ENCODE results near the gene RFX1. TPM values are rescaled to one million over a fixed set of nuclear protein-coding genes. Genes with fewer than 3 reads are reported as not detected.

The RFX1 gene
- total RNA-seq, 4 donors from 2014 or later = 2.7 to 7.2 (median 4.4) TPM

GRCh38 chr19:13962699-13963602 is 43.2 kb downstream of the RFX1 start:
- Histone ChIP-seq H3K36me3 (peaks cover 0 to 74% of the 10 kb centered on the region in 2 donors), H3K4me3 (no peak overlapping the region), H3K27me3 (no peaks in the 10 kb centered on the region), H3K9me3 (no peaks in the 10 kb centered on the region), H3K4me1 (no peaks in the 10 kb centered on the region), H3K27ac (no peak overlapping the region)
- ATAC-seq = no peak
- no peak for DNase-seq
- no peak for TF ChIP-seq POLR2A (IDR thresholded peaks at IDR 0.05)
- no peak for TF ChIP-seq CTCF (IDR thresholded peaks at IDR 0.05 in 4 of 5, conservative IDR thresholded peaks at IDR 0.05 in 1 of 5)
- intact Hi-C loops (cut with DNase I; ENCODE audit: low total_unique reads) = no loop called here
- in situ Hi-C loops (cut with MboI; ENCODE audit: low sequenced_read_pairs in 4 of 4) = no loop called here

GRCh38 chr19:13961826-13962698 is 44.1 kb downstream of the RFX1 start:
- Histone ChIP-seq H3K4me1 (peaks cover 5% of the 10 kb centered on the region in 2 donors), H3K4me3 (no peak overlapping the region), H3K27ac (no peak overlapping the region), H3K27me3 (no peaks in the 10 kb centered on the region), H3K9me3 (no peaks in the 10 kb centered on the region), H3K36me3 (peaks cover 0 to 69% of the 10 kb centered on the region in 2 donors)
- intact Hi-C loops (cut with DNase I; ENCODE audit: low total_unique reads) (no loop called here), in situ Hi-C loops (cut with MboI; ENCODE audit: low sequenced_read_pairs in 4 of 4) (no loop called here)
- DNase-seq (no peak), ATAC-seq (no peak)
- no peak for TF ChIP-seq POLR2A (IDR thresholded peaks at IDR 0.05)
- TF ChIP-seq CTCF (IDR thresholded peaks at IDR 0.05 in 4 of 5, conservative IDR thresholded peaks at IDR 0.05 in 1 of 5) = no peak

DNA sequence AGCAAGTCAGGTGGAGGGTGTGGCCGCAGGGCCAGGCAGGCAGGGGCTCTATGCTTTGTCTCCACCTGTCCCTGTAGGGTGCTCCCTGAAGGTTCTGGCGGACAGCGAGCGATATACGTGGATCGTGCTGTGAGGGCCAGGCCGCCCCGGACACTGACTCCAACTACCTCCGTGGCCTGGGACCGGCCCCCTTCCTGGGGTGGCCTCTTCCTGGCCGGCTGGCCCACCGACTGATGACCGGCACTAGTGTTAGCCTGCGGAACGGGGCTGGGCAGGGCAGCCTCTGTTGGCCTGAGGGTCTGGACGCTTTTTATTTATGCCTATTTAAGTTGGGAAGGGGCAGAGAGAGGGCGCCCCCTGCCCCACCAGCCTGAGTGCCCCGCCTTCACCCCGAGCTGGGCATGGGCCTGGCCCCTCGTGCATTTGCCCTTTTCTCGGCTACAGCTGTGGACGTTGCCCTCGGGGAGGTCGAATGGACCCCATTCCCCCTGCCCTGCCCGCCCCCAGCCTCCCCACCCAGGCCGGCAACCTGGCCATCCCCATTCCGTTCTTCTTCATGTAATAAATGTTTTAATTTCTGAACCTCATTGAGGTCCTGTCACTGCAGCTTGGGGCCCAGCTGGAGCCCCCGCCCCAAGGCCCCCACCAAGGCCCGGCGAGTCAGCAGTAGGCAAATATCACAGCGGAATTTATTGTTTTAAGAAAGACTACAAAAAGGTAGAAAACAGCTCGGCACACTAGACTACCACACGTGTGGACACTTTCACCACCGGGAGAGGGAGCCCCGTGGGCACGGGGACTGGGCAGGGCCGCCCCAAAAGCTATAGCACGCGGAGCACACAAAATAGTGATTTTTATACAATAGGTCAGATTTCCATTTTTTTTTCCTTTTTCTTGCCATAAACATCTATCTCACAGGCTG is 45.0 kb downstream of the RFX1 start:
- H3K27ac ChIP-seq = no peak overlapping the region
- peaks cover 0 to 69% of the 10 kb centered on the region in 2 donors for H3K36me3 ChIP-seq
- H3K27me3 ChIP-seq = no peaks in the 10 kb centered on the region
- TF ChIP-seq CTCF (IDR thresholded peaks at IDR 0.05 in 4 of 5, conservative IDR thresholded peaks at IDR 0.05 in 1 of 5) = no peak
- TF ChIP-seq POLR2A (IDR thresholded peaks at IDR 0.05) = no peak
- in situ Hi-C loops (cut with MboI; ENCODE audit: low sequenced_read_pairs in 4 of 4) (no loop called here), intact Hi-C loops (cut with DNase I; ENCODE audit: low total_unique reads) (no loop called here)
- H3K9me3 ChIP-seq = no peaks in the 10 kb centered on the region
- no peak overlapping the region for H3K4me3 ChIP-seq
- ATAC-seq (no peak), DNase-seq (no peak)
- H3K4me1 ChIP-seq = peaks cover 8 to 13% of the 10 kb centered on the region in 2 donors

Data from gastrocnemius medialis (tissue), 4 donors.